AG09319 (cell line): ENCODE data around the gene CETP.

Source experiments
- DNase-seq: peaks from one replicate; pipeline ENCODE4 v3.0.0-alpha.2; 2010; ENCODE audit warnings: low read depth; ENCODE audit errors: extremely low read depth
- TF ChIP-seq, protein P1 (sequence below): IDR thresholded peaks from 2 replicates; pipeline ENCODE4 v1.5.1; 2011; ENCODE audit warnings: low read depth, mild to moderate bottlenecking, inconsistent platforms, low read length, moderate library complexity

CETP gene, protein sequence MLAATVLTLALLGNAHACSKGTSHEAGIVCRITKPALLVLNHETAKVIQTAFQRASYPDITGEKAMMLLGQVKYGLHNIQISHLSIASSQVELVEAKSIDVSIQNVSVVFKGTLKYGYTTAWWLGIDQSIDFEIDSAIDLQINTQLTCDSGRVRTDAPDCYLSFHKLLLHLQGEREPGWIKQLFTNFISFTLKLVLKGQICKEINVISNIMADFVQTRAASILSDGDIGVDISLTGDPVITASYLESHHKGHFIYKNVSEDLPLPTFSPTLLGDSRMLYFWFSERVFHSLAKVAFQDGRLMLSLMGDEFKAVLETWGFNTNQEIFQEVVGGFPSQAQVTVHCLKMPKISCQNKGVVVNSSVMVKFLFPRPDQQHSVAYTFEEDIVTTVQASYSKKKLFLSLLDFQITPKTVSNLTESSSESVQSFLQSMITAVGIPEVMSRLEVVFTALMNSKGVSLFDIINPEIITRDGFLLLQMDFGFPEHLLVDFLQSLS

DNA sequence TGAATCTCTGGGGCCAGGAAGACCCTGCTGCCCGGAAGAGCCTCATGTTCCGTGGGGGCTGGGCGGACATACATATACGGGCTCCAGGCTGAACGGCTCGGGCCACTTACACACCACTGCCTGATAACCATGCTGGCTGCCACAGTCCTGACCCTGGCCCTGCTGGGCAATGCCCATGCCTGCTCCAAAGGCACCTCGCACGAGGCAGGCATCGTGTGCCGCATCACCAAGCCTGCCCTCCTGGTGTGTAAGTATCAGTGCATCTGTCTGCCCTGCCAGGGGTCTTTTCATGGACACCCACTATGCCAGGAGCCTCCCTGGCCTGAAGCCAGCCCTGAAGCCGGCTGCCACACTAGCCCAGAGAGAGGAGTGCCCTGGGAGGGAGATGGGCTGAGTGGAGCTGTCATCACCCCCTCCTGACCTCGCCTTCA, at the start of gene CETP:
Gene CETP, plus strand, starts transcription at position 100 of the 431 bp plus-strand sequence. Its CDS starts 30 bp downstream, at position 130.
- TF ChIP-seq, protein P1, sequence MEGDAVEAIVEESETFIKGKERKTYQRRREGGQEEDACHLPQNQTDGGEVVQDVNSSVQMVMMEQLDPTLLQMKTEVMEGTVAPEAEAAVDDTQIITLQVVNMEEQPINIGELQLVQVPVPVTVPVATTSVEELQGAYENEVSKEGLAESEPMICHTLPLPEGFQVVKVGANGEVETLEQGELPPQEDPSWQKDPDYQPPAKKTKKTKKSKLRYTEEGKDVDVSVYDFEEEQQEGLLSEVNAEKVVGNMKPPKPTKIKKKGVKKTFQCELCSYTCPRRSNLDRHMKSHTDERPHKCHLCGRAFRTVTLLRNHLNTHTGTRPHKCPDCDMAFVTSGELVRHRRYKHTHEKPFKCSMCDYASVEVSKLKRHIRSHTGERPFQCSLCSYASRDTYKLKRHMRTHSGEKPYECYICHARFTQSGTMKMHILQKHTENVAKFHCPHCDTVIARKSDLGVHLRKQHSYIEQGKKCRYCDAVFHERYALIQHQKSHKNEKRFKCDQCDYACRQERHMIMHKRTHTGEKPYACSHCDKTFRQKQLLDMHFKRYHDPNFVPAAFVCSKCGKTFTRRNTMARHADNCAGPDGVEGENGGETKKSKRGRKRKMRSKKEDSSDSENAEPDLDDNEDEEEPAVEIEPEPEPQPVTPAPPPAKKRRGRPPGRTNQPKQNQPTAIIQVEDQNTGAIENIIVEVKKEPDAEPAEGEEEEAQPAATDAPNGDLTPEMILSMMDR: no peak
- no peak for DNase-seq

DNA sequence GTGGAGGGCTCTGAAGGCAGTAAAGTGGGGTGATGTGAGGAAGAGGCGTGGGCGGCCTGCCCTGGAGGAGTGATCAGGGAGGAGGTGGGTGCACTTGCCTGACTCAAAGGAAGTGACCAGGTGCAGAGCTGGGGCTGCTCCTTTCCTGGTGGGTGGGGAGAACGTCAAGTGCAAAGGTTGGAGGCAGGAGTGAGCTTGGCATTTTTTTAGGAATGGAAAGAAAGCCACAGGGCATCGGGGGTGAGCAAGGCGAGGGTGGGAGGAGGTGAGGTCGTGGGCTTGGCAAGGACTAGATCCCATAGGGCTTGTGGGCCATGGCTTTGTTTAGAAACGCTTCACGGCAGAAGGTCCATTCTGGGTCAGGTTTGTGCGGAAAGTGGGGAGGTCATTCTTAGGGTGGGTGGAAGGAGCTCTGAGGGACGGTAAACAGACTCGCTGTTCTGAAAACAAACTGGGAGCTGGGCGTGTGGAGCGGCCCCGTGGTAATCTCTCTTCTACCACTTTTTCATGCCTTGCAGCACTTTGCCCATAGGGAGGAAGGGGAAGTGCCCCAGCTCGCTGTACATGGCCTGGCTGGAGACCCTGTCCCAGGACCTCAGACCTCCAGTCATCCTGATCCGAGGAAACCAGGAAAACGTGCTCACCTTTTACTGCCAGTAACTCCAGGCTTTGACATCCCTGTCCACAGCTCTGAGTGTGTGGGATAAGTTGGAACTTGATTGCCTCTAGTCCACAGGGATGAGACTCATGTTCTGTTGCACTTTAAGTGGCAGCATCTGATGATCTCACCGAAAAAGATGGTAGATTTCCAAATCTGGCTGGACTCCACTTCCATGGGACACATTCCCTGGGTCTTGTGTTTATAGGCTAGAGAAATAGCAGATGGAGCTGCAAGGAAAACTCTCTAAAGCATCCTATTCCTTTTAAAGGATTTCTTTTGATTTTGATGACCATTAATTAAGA, 48.7 kb upstream of the CETP start:
- DNase-seq: no peak
- TF ChIP-seq, protein P1: no peak

DNA sequence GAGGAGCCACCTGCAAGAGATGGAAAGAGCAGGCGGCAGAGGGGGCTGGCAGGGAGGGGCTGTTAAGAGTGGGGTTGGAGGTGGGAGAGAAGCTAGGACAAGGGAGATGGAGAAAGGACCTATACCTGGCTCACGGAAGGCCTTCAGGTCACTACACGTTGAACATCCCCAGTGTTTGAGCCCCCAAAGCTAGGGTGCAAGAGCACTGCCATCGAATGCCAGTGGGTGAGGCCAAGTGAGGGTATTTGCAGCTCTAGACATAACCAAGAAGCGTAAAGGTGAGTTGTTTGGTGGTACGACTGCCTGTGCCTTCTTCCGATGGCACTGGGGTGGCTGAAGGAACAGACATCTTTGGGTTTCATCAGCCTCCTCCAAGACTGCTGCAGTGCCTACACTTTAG, 46.9 kb upstream of the CETP start:
- TF ChIP-seq, protein P1: no peak
- DNase-seq: no peak

DNA sequence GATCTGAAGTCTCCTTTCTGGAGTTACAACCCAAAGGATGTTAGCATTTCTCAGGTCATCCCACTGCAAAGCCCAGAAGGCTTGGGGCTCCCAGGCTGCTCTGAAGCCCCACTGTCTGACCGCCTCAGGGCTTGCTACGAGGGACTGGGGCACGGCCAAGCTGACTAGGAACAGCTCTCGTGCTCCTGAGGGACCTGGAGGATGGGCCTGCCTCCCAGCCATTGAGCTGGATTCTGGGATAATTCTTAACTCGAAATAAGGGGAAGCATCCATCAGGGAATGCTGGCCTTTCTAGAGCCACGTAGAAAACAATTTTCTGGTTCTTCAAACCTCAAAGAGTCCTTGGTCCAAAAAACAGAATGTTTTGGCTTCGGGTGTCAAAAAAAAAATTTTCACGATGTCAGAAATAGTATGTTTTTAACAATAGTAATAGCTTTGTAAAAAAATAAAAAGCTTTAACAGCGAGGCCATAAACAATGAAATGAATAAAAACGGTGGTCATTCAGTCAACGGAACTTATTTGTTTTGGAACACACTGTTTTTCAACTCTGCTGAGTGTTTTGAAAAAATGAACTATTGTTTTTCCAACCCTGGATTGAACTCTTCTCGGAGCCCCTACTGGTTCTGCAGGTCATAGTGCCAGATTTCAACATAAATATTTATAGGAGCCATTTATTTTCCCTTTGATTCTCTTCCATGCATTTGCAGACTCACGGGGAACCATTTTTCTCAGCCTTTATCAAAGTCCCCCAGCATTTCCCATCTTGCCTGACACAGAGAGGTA, 46.2 kb upstream of the CETP start:
- TF ChIP-seq, protein P1: no peak
- no peak for DNase-seq

DNA sequence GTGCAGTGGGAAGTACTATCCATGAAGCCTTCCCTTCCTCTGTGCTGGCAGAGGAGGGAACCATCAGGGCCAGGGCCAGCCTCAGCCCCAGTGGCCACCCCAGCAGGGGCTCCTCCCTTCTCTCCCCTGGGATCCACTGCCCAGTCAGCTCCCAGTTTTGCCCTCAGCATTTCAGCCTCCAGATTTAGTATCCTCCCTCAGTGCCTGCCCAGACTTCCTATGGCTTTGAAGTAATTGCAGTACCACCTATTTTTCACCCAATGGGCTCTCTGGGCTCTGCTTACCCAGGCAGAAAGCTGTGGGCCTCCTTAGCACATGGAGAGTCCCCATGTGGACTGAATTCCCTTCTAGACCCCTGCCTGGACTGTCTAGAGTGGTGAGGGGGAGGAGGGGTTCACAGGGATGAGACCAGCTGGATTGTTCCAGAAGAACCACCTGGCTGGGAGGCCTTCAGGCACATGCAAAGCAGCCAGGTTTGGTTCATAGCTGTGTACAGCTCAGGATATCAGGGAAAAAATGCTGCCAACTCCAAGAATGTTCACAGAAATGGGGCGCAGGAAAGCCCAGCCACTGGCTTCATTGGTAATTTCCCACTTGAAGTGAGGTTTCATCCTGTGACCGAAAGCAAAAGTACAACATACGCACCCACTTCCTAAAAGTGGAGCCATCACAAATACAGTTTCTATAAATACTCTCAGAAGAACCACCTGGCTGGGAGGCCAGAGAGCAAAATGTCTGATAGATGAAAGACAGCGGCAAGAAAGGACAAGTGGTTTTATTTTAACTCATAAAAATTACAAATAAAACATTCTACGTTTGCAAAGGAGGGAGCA, 45.0 kb upstream of the CETP start:
- DNase-seq: no peak
- TF ChIP-seq, protein P1: no peak

DNA sequence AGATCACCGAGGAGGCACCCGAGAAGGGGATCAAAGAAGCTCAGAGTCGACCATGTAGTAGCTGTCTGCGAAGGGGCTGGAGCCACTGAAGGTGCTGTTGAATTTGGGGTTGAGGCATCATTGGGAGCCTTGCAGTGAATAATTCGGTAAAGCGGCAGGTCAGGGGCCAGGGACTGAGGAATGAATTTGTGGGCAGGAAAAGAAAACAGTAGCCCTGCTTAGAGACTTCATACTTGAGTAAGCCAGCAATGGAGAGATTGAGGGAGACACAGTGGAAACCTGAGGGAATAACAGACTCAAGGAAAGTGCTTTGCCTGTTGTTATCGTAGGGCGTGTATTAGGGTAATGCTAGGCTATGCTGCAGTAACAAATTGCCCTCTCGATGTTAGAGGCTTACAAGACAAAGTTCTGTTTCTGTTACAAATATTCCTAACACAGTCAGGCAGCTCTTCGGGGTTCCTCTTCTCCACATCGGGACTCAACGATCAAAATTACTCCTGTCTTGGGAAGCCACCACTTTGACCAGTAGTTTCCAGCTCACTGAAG, 43.2 kb upstream of the CETP start:
- TF ChIP-seq, protein P1: no peak
- DNase-seq: no peak
